Activated CD8-positive, alpha-beta T cell treated with anti-CD3 and anti-CD28 coated beads, Interleukin-2, amount 10 ng/mL, durations not matched to agents 7 days and 5 days (primary cell): ENCODE data around the gene S100P. TPM values are rescaled to one million over a fixed set of nuclear protein-coding genes. Genes with fewer than 3 reads are reported as not detected.
"Not testable (repeated sequence)": the region's sequence is repeated elsewhere in the genome, so short reads cannot be mapped to it uniquely, and the experiment has no call there.

Source experiments
- ATAC-seq: fragments of 150-1000 bp; cut with Tn5 transposase; one replicate; pipeline ENCODE4 v1.10.0; 2021; ENCODE audit warnings: moderate library complexity
- CTCF ChIA-PET: fragments of 350-600 bp; sonication (Branson Sonifier 250); formaldehyde crosslinking; loops from one replicate; lab custom pipeline; 2021; ENCODE audit warnings: antibody characterized with exemption; lab: Charles Lee
- POLR2A ChIA-PET: fragments of 350-600 bp; sonication (Branson Sonifier 250); formaldehyde crosslinking; loops from one replicate; lab custom pipeline; 2021; ENCODE audit warnings: antibody characterized with exemption; lab: Charles Lee
- DNase-seq: peaks from one replicate; pipeline ENCODE4 v3.0.0-alpha.2; 2020
- H3K27ac Mint-ChIP-seq: one replicate; pipeline ENCODE4 v1.8.0; 2021; ENCODE audit warnings: mild to moderate bottlenecking, mixed read lengths
- H3K27me3 Mint-ChIP-seq: one replicate; pipeline ENCODE4 v1.8.0; 2021; ENCODE audit warnings: low read depth, mixed read lengths
- H3K36me3 Mint-ChIP-seq: one replicate; pipeline ENCODE4 v1.8.0; 2021; ENCODE audit warnings: low read depth, mixed read lengths
- H3K4me1 Mint-ChIP-seq: one replicate; pipeline ENCODE4 v1.8.0; 2021; ENCODE audit warnings: low read depth, mixed read lengths
- H3K4me3 Mint-ChIP-seq: one replicate; pipeline ENCODE4 v1.8.0; 2021; ENCODE audit warnings: mild to moderate bottlenecking, mixed read lengths
- H3K9me3 Mint-ChIP-seq: one replicate; pipeline ENCODE4 v1.8.0; 2022; ENCODE audit warnings: mixed read lengths; ENCODE audit not compliant: insufficient read depth
- total RNA-seq, 2 experiments: library from RNA; stranded (reverse); gene quantifications; one replicate each; pipeline ENCODE4 v1.2.3, GENCODE V29; 2021

Gene S100P
- 1 to 10 TPM; 8.3 to 8.5 TPM for total RNA-seq

- POLR2A ChIA-PET: interaction anchor here (0.7 to 4.8 kb wide), 4 partner anchors 10 to 206 kb away, joined by 3 to 65 read pairs (median 20); partner anchors contain the start of gene MRFAP1L1
- Mint-ChIP-seq H3K4me1 (peaks cover 89% of the 10 kb centered on the region), H3K9me3 (no peaks in the 10 kb centered on the region), H3K27ac (peak within 1 kb of the TSS; percentile 97), H3K36me3 (peaks cover 19% of the 10 kb centered on the region), H3K4me3 (peak within 1 kb of the TSS; percentile 73), H3K27me3 (no peaks in the 10 kb centered on the region)
- ATAC-seq (no peak), DNase-seq (no peak)
- CTCF ChIA-PET: interaction anchor here (0.8 to 7.1 kb wide), 7 partner anchors 8 to 27 kb away, joined by 3 to 94 read pairs (median 10); partner anchors contain the start of gene MRFAP1L1
Observed at GRCh38 chr4:6693231-6694176, at the start of gene S100P. Gene S100P, plus strand, starts transcription at chr4:6693878. Its CDS starts 55 bp downstream, at chr4:6693933.

- no peaks in the 10 kb centered on the region for H3K27me3 Mint-ChIP-seq
- peaks cover 21% of the 10 kb centered on the region for H3K4me1 Mint-ChIP-seq
- ChIA-PET POLR2A (interaction anchor here (1.3 to 1.6 kb wide), 2 partner anchors 13 to 28 kb away, joined by 5 to 8 read pairs; a partner anchor contains a TSS), CTCF (interaction anchor here (1.0 to 1.1 kb wide), 2 partner anchors 29 to 50 kb away, joined by 3 read pairs; no protein-coding TSS in a partner anchor)
- H3K9me3 Mint-ChIP-seq: no peaks in the 10 kb centered on the region
- peaks cover 36% of the 10 kb centered on the region for H3K36me3 Mint-ChIP-seq
- ATAC-seq (no peak), DNase-seq (no peak)
- H3K27ac Mint-ChIP-seq: no peak overlapping the region
- no peak overlapping the region for H3K4me3 Mint-ChIP-seq
Observed at GRCh38 chr4:6644792-6645530, 48.7 kb upstream of the S100P start.

GRCh38 chr4:6647169-6647568 is 46.5 kb upstream of the S100P start:
- DNase-seq (no peak), ATAC-seq (no peak)
- ChIA-PET POLR2A (interaction anchor here (0.8 to 1.8 kb wide), 2 partner anchors 26 to 62 kb away, joined by 4 to 8 read pairs; a partner anchor contains a TSS), CTCF (interaction anchor here (1.2 kb wide), 1 partner anchor 73 kb away, joined by 3 read pairs; no protein-coding TSS in a partner anchor)
- peaks cover 12% of the 10 kb centered on the region for H3K4me1 Mint-ChIP-seq
- no peaks in the 10 kb centered on the region for H3K9me3 Mint-ChIP-seq
- H3K27ac Mint-ChIP-seq: no peak overlapping the region
- peaks cover 17% of the 10 kb centered on the region for H3K36me3 Mint-ChIP-seq
- H3K4me3 Mint-ChIP-seq: no peak overlapping the region
- H3K27me3 Mint-ChIP-seq: no peaks in the 10 kb centered on the region

- no peak overlapping the region for H3K4me3 Mint-ChIP-seq
- CTCF ChIA-PET: interaction anchor here (1.2 kb wide), 1 partner anchor 73 kb away, joined by 3 read pairs; no protein-coding TSS in a partner anchor
- no peak for ATAC-seq
Observed at GRCh38 chr4:6647582-6648230, 46.0 kb upstream of the S100P start.

GRCh38 chr4:6649216-6649615 is 44.5 kb upstream of the S100P start:
- ATAC-seq (no peak), DNase-seq (no peak)
- Mint-ChIP-seq H3K4me3 (no peak overlapping the region), H3K4me1 (no peaks in the 10 kb centered on the region), H3K36me3 (no peaks in the 10 kb centered on the region), H3K27me3 (no peaks in the 10 kb centered on the region), H3K27ac (no peak overlapping the region), H3K9me3 (no peaks in the 10 kb centered on the region)
- CTCF ChIA-PET: no interaction called here
- POLR2A ChIA-PET: no interaction called here

More at GRCh38 chr4:6647582-6648230, 46.0 kb upstream of the S100P start:
- POLR2A ChIA-PET: interaction anchor here (1.8 kb wide), 1 partner anchor 26 kb away, joined by 8 read pairs; a partner anchor contains a TSS
- H3K36me3 Mint-ChIP-seq: peaks cover 11% of the 10 kb centered on the region
- no peaks in the 10 kb centered on the region for H3K9me3 Mint-ChIP-seq
- peaks cover 6% of the 10 kb centered on the region for H3K4me1 Mint-ChIP-seq
- no peaks in the 10 kb centered on the region for H3K27me3 Mint-ChIP-seq
- H3K27ac Mint-ChIP-seq: no peak overlapping the region
- DNase-seq: no peak

GRCh38 chr4:6654211-6654610 is 39.5 kb upstream of the S100P start:
- H3K27me3 Mint-ChIP-seq, H3K4me3 Mint-ChIP-seq, H3K9me3 Mint-ChIP-seq, H3K27ac Mint-ChIP-seq, ATAC-seq, DNase-seq, H3K36me3 Mint-ChIP-seq, POLR2A ChIA-PET: not testable (repeated sequence)
- H3K4me1 Mint-ChIP-seq: peaks cover 18% of the 10 kb centered on the region
- CTCF ChIA-PET: interaction anchor here (1.1 to 1.5 kb wide), 3 partner anchors 9 to 26 kb away, joined by 3 to 5 read pairs (median 3); no protein-coding TSS in a partner anchor

- H3K4me1 Mint-ChIP-seq: peaks cover 18% of the 10 kb centered on the region
- H3K4me3 Mint-ChIP-seq, DNase-seq, H3K27ac Mint-ChIP-seq, ATAC-seq, H3K36me3 Mint-ChIP-seq, H3K9me3 Mint-ChIP-seq, H3K27me3 Mint-ChIP-seq, CTCF ChIA-PET: not testable (repeated sequence)
- POLR2A ChIA-PET: interaction anchor here (1.4 kb wide), 1 partner anchor 14 kb away, joined by 10 read pairs; the partner anchor contains the start of gene MRFAP1
Observed at GRCh38 chr4:6655291-6655690, 38.4 kb upstream of the S100P start.

GRCh38 chr4:6655924-6656323 is 37.8 kb upstream of the S100P start:
- ATAC-seq: no peak
- DNase-seq: no peak
- no peak overlapping the region for H3K4me3 Mint-ChIP-seq
- peaks cover 8% of the 10 kb centered on the region for H3K27me3 Mint-ChIP-seq
- ChIA-PET CTCF (interaction anchor here (1.1 kb wide), 1 partner anchor 14 kb away, joined by 3 read pairs; no protein-coding TSS in a partner anchor), POLR2A (interaction anchor here (1.4 kb wide), 1 partner anchor 15 kb away, joined by 10 read pairs; the partner anchor contains the start of gene MRFAP1)
- no peaks in the 10 kb centered on the region for H3K36me3 Mint-ChIP-seq
- H3K4me1 Mint-ChIP-seq: peaks cover 18% of the 10 kb centered on the region
- H3K9me3 Mint-ChIP-seq: no peaks in the 10 kb centered on the region
- no peak overlapping the region for H3K27ac Mint-ChIP-seq

- no peak overlapping the region for H3K4me3 Mint-ChIP-seq
- ChIA-PET CTCF (interaction anchor here (0.9 to 1.8 kb wide), 4 partner anchors 14 to 216 kb away, joined by 3 to 6 read pairs (median 4); a partner anchor contains a TSS), POLR2A (interaction anchor here (1.1 kb wide), 1 partner anchor 13 kb away, joined by 5 read pairs; no protein-coding TSS in a partner anchor)
- ATAC-seq (no peak), DNase-seq (no peak)
- H3K9me3 Mint-ChIP-seq: no peaks in the 10 kb centered on the region
- H3K4me1 Mint-ChIP-seq: peaks cover 18% of the 10 kb centered on the region
- H3K27me3 Mint-ChIP-seq: peaks cover 20% of the 10 kb centered on the region
- no peak overlapping the region for H3K27ac Mint-ChIP-seq
- no peaks in the 10 kb centered on the region for H3K36me3 Mint-ChIP-seq
Observed at GRCh38 chr4:6657242-6658208, 36.2 kb upstream of the S100P start.

GRCh38 chr4:6658209-6658595 is 35.5 kb upstream of the S100P start:
- peak overlapping the region; percentile 36 for H3K4me3 Mint-ChIP-seq

More at GRCh38 chr4:6658209-6658595, 35.5 kb upstream of the S100P start:
- peaks cover 27% of the 10 kb centered on the region for H3K27me3 Mint-ChIP-seq
- peaks cover 18% of the 10 kb centered on the region for H3K4me1 Mint-ChIP-seq
- no peak for DNase-seq
- ChIA-PET CTCF (interaction anchor here (0.9 to 1.8 kb wide), 4 partner anchors 15 to 216 kb away, joined by 3 to 6 read pairs (median 4); no protein-coding TSS in a partner anchor), POLR2A (interaction anchor here (1.1 to 2.2 kb wide), 2 partner anchors 13 to 17 kb away, joined by 5 to 16 read pairs; partner anchors contain the start of gene MRFAP1)
- H3K36me3 Mint-ChIP-seq: no peaks in the 10 kb centered on the region
- no peak overlapping the region for H3K27ac Mint-ChIP-seq
- no peaks in the 10 kb centered on the region for H3K9me3 Mint-ChIP-seq
- peak; percentile 26 for ATAC-seq
